Endothelial cell of umbilical vein (primary cell): ENCODE data around the gene CCDC107. TPM values are rescaled to one million over a fixed set of nuclear protein-coding genes. Genes with fewer than 3 reads are reported as not detected.

Source experiments
- BruUV-seq: library from RNA; stranded (reverse); fragments of 400-500 nt; replicated peaks from 2 replicates; lab custom pipeline; 2021; lab: Mats Ljungman, UMichigan
- CTCF ChIA-PET: fragments of 300-600, 350-600 bp; sonication (Branson Sonifier 250); formaldehyde crosslinking; loops from one replicate; lab custom pipeline; 2021; ENCODE audit warnings: antibody characterized with exemption, inconsistent platforms; lab: Charles Lee
- POLR2A ChIA-PET: fragments of 300-600, 350-600 bp; sonication (Branson Sonifier 250); formaldehyde crosslinking; loops from one replicate; lab custom pipeline; 2021; ENCODE audit warnings: antibody characterized with exemption, inconsistent platforms; lab: Charles Lee
- DNase-seq: peaks from one replicate; pipeline ENCODE4 v3.0.0-alpha.2; 2011; ENCODE audit warnings: low read depth, low spot score
- FAIRE-seq: peaks from 2 replicates; lab custom pipeline; 2011; peaks lifted over from hg19 to GRCh38; lab: Jason Lieb, UNC
- H2AFZ ChIP-seq: 2 replicates; pipeline ENCODE4 v1.6.0; 2012; ENCODE audit warnings: low read depth, low read length, control low read depth, inconsistent platforms
- H3K27ac ChIP-seq: 2 replicates; pipeline ENCODE4 v1.5.1; 2011; ENCODE audit warnings: low read depth, mild to moderate bottlenecking, control low read depth, low read length, moderate library complexity; ENCODE audit not compliant: insufficient read depth
- H3K27me3 ChIP-seq, 2 experiments: 2 replicates each; pipeline versions ENCODE4 v1.6.0 to v1.6.1; 2011; ENCODE audit warnings: low read length in 2 of 2, mixed read lengths in 1 of 2; ENCODE audit not compliant: control insufficient read depth in 2 of 2, insufficient read depth in 2 of 2
- H3K36me3 ChIP-seq, 2 experiments: 2 replicates in 1 of 2; 3 replicates in 1 of 2; pipeline ENCODE4 v1.5.1; 2011; ENCODE audit warnings: low read length in 2 of 2, mild to moderate bottlenecking in 1 of 2, moderate library complexity in 1 of 2; ENCODE audit not compliant: control insufficient read depth in 2 of 2, insufficient read depth in 2 of 2; ENCODE audit errors: extremely low read depth in 1 of 2
- H3K4me1 ChIP-seq: 3 replicates; pipeline ENCODE4 v1.5.1; 2011; ENCODE audit warnings: mild to moderate bottlenecking, low read length; ENCODE audit not compliant: control insufficient read depth, insufficient read depth; ENCODE audit errors: extremely low read depth
- H3K4me2 ChIP-seq: 2 replicates; pipeline ENCODE4 v1.6.1; 2011; ENCODE audit warnings: low read length, control low read depth, mixed read lengths; ENCODE audit not compliant: insufficient read depth
- H3K4me3 ChIP-seq, 3 experiments: fragments of 200-600 bp in 1 of 3; sonication (generic), shearing (Covaris generic) in 1 of 3; replicated peaks in 1 of 3; 2 replicates each; pipeline ENCODE4 v1.5.1; 2011 to 2016; ENCODE audit warnings: control low read depth in 3 of 3, low read length in 3 of 3, mild to moderate bottlenecking in 2 of 3, inconsistent platforms in 1 of 3, low read depth in 1 of 3, moderate library complexity in 1 of 3; ENCODE audit not compliant: insufficient read depth in 1 of 3
- H3K79me2 ChIP-seq: 2 replicates; pipeline ENCODE4 v1.6.0; 2012; ENCODE audit warnings: low read length, inconsistent platforms; ENCODE audit not compliant: control insufficient read depth, insufficient read depth
- H3K9ac ChIP-seq: replicated peaks from 2 replicates; pipeline ENCODE3; 2011; ENCODE audit warnings: low read length, control low read depth; ENCODE audit not compliant: insufficient read depth; ENCODE audit errors: extremely low read depth
- H3K9me1 ChIP-seq: replicated peaks from 3 replicates; pipeline ENCODE4 v1.6.0; 2011; ENCODE audit warnings: mild to moderate bottlenecking, low read length; ENCODE audit not compliant: control insufficient read depth, insufficient read depth; ENCODE audit errors: extremely low read depth
- H3K9me3 ChIP-seq: replicated peaks from 2 replicates; pipeline ENCODE4 v1.5.1; 2012; ENCODE audit warnings: low read length, inconsistent platforms; ENCODE audit not compliant: control insufficient read depth, insufficient read depth
- H4K20me1 ChIP-seq: replicated peaks from 2 replicates; pipeline ENCODE3; 2011; ENCODE audit warnings: mild to moderate bottlenecking, low read length; ENCODE audit not compliant: control insufficient read depth, insufficient read depth; ENCODE audit errors: extremely low read depth
- CTCF ChIP-seq, 2 donors: IDR thresholded peaks; 1 replicate in 1 of 2; 2 replicates in 1 of 2; pipeline ENCODE4 v1.5.1; 2011; ENCODE audit warnings: low read length in 2 of 2, mild to moderate bottlenecking in 2 of 2, moderate library complexity in 2 of 2, control low read depth in 1 of 2, inconsistent platforms in 1 of 2, low read depth in 1 of 2; ENCODE audit not compliant: insufficient read depth in 1 of 2; ENCODE audit errors: extremely low read depth in 1 of 2
- EZH2 ChIP-seq: IDR thresholded peaks from 2 replicates; pipeline ENCODE4 v1.6.1; 2012; ENCODE audit warnings: borderline replicate concordance, low read depth, mild to moderate bottlenecking, moderate library complexity, low read length, inconsistent platforms; ENCODE audit not compliant: severe bottlenecking
- FOS ChIP-seq: IDR thresholded peaks from 2 replicates; pipeline ENCODE4 v1.6.1; 2011; ENCODE audit warnings: mild to moderate bottlenecking, low read length, moderate library complexity, borderline replicate concordance; ENCODE audit not compliant: insufficient read depth
- GATA2 ChIP-seq: IDR thresholded peaks from 2 replicates; pipeline ENCODE4 v1.7.0; 2011; ENCODE audit warnings: low read depth, mild to moderate bottlenecking, moderate library complexity, mixed read lengths, low read length; ENCODE audit not compliant: insufficient read length, insufficient read depth
- JUN ChIP-seq: IDR thresholded peaks from 2 replicates; pipeline ENCODE4 v1.6.1; 2011; ENCODE audit warnings: borderline replicate concordance, low read depth; ENCODE audit not compliant: insufficient read length, insufficient read depth
- MAX ChIP-seq: IDR thresholded peaks from 2 replicates; pipeline ENCODE4 v1.6.1; 2011; ENCODE audit not compliant: insufficient read depth, insufficient read length
- MYC ChIP-seq: IDR thresholded peaks from one replicate; pipeline ENCODE4 v1.6.1; 2011; ENCODE audit warnings: mild to moderate bottlenecking, low read depth, low read length
- POLR2A ChIP-seq: IDR thresholded peaks from 2 replicates; pipeline ENCODE4 v1.6.1; 2012; ENCODE audit warnings: low read depth, mild to moderate bottlenecking, control low read depth, low read length
- POLR2AphosphoS5 ChIP-seq: IDR thresholded peaks from 2 replicates; pipeline ENCODE4 v1.6.1; 2012; ENCODE audit warnings: low read depth, mild to moderate bottlenecking, control low read depth, low read length, moderate library complexity; ENCODE audit not compliant: insufficient read depth
- dilution Hi-C: fragments of 300-500 bp; cut with MboI; formaldehyde crosslinking; loops from one replicate; pipeline ENCODE4 v1.15.0; 2019; ENCODE audit warnings: low sequenced_read_pairs; ENCODE audit not compliant: extremely low pct_ligation_motif_present
- intact Hi-C: fragments of 100-400 bp; cut with micrococcal nuclease; formaldehyde crosslinking; loops from one replicate; pipeline ENCODE4 v1.10.0; 2022
- polyA plus RNA-seq, 4 experiments: library from polyadenylated mRNA; depleted of rRNA in 3 of 4; stranded (reverse) in 3 of 4; unstranded in 1 of 4; fragments of >200 nt; gene quantifications; 2 replicates each; pipeline versions ENCODE4 v1.2.1 to v1.2.3, GENCODE V29; 2011 to 2012; ENCODE audit warnings: missing spikeins in 1 of 4
- total RNA-seq: library from RNA; stranded (reverse); gene quantifications from 2 replicates; pipeline ENCODE4 v1.2.3, GENCODE V29; 2021

CCDC107 gene
- total and polyA plus RNA-seq, 2 donors (not counting 3 experiments of a cell fraction or from before 2014, with no cell fraction given), result 13.2 to 16.0 TPM

- Histone ChIP-seq H3K4me1 (peaks cover 16% of the 10 kb centered on the region), H3K9ac (no peak overlapping the region), H3K4me2 (no peak overlapping the region), H3K9me3 (no peaks in the 10 kb centered on the region), H3K36me3 (no peaks in the 10 kb centered on the region), H4K20me1 (no peaks in the 10 kb centered on the region), H2AFZ (no peak overlapping the region), H3K4me3 (no peak overlapping the region), H3K79me2 (no peaks in the 10 kb centered on the region), H3K27me3 (no peaks in the 10 kb centered on the region), H3K9me1 (no peaks in the 10 kb centered on the region), H3K27ac (no peak overlapping the region)
- CTCF ChIA-PET, result no interaction called here
- POLR2A ChIA-PET, result no interaction called here
- FAIRE-seq (no peak), DNase-seq (no peak)
- dilution Hi-C loops, result no loop called here
- intact Hi-C loops, result no loop called here
- TF ChIP-seq CTCF (IDR thresholded peaks at IDR 0.05; ENCODE audit: extremely low read depth in 1 of 2, insufficient read depth in 1 of 2, low read depth in 1 of 2, low read length in 2 of 2), result no peak
- TF ChIP-seq JUN, result no peak
- TF ChIP-seq FOS, result no peak
- TF ChIP-seq GATA2, result no peak
- TF ChIP-seq POLR2A, result no peak
- no peak for TF ChIP-seq MAX
- TF ChIP-seq EZH2, result no peak
- TF ChIP-seq MYC, result no peak
- TF ChIP-seq POLR2AphosphoS5, result no peak
- no TSS peak for BruUV-seq
Observed at GRCh38 chr9:35667939-35668338, 9.8 kb downstream of the CCDC107 start.
